HG02759 (cell line): ENCODE measurements around the gene CASTOR2.
"Not testable (repeated sequence)": the region's sequence is repeated elsewhere in the genome, so short reads cannot be mapped to it uniquely, and the experiment has no call there.

Experiments used
- ATAC-seq: cut with Tn5 transposase; IDR thresholded peaks from one replicate; pipeline ENCODE4 v1.9.1; 2021; ENCODE audit warnings: mild to moderate bottlenecking, moderate library complexity; ENCODE audit not compliant: unreplicated experiment

CASTOR2 gene

DNA sequence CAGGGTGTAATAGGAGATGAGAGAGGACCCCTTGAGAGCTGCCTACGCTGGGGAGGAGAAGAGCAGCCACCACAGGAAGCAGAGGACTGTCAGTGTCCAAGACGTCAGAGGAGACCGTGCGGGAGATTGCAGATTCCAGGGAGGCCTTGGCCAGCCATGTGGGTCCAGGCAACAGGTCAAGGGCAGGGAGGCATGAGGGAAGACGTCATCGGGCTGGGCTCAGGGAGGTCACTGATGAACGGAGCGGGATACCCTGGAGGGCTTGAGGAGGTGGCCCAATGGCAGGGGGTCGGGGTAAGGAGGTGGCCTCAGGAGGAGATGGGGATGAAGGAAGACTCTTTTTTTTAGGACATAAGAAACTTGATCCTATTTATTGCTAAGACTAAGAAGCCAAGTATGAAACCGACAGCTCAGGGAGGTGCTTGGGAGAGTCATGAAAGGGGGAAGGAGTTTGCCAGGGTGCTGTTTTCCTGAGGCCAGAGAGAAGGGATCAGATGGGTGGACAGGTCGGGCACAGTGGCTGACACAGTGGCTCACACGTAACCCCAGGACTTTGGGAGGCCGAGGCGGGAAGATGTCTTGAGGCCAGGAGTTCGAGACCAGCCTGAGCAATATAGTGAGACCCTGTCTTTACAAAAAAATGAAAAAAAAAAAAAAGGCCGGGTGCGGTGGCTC, 30.5 kb downstream of the CASTOR2 start:
- not testable (repeated sequence) for ATAC-seq

DNA sequence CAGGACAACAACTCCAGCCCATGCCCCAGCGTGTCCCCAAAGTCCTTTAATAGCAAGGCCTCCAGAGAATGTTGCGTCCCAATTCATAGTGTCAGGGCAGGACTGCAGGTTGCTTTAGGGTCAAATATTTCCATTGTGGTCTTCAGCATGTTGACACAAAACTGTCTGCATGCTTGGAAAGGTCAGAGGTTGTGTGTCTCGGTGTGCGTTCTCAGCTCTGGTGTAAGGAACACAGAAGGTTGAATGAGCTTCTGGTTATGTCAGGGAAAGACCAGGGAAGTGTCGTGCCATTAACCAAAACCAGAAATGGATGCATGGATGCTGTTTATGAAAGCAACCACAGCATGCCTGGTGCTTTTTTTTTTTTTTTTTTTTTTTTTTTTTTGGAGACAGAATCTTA, 31.9 kb downstream of the CASTOR2 start:
- ATAC-seq = not testable (repeated sequence)

DNA sequence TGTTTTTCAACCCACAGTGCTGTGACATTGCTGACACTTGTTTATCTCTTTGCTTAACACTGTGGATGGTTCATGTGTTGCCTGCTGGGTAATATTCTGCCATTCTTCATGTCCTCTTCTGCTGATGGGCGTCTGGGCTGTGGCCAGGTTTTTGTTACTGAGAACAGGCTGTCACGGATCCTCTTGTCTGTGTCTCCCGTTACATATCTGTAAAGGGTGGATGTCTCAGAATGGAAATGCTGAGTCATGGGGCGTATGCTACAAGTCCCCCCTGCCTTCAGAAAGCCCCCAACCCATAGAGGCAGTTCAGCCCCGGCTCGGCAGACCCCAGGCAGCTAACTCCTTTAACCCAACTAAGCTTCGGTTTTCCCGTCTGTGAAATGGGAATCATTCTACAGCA, 33.3 kb downstream of the CASTOR2 start:
- ATAC-seq = not testable (repeated sequence)

DNA sequence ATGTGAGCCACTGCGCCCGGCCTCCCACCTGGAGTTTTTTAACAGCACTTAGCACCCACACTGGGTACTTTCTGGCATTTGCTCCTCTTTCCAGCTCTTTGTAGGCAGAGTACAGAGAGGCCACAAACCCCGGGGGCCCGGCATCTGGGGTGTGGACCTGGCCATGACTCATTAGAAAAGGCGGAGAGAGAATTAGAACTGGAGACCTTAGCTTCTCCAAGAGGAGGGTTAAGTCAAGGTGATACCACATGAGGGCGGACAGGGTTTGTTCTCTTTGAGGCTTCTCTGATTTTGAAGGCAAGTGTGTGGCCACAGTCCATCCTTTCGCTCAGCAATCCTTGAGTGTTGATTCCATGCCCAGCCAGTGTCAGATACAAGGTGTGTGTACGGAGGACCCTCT, 36.9 kb downstream of the CASTOR2 start:
- not testable (repeated sequence) for ATAC-seq

DNA sequence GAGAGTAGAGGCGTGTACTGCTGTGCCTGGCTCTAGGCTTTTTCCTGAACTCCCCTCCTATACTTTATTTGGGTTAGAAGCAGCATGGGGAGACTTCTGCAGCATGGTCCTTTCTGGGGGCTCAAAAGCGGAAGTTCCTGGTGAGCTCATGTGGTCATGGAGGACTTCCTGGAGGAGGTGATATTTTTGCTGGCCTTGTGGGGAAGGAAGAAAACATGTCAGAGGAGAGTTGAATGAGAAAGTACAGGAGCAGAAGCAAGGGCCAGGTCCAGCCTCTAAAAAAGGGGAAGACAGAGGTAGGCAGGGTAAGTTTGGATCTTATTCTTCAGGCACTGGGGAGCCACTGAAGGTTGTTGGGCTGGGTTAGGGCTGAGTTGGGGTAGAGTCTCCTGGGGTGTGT, 45.5 kb downstream of the CASTOR2 start:
- ATAC-seq = no peak

DNA sequence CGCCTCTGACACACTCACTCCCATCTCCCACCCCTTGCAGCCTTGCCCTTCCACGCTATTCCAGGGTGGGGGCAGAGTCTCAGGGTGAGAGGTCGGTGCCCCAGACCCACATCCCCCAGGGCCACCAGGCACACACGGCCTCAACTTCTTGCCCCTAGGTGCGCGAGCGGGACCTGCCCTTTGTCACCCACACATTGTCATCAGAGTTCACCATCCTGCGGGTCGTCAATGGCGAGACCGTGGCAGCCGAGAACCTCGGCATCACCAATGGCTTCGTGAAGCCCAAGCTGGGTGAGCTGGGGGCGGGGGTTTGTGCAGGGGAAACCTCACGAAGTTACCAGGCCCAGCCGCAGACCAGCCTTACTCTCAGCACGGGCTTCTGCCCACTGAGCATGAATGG, 53.3 kb downstream of the CASTOR2 start:
- ATAC-seq = no peak

DNA sequence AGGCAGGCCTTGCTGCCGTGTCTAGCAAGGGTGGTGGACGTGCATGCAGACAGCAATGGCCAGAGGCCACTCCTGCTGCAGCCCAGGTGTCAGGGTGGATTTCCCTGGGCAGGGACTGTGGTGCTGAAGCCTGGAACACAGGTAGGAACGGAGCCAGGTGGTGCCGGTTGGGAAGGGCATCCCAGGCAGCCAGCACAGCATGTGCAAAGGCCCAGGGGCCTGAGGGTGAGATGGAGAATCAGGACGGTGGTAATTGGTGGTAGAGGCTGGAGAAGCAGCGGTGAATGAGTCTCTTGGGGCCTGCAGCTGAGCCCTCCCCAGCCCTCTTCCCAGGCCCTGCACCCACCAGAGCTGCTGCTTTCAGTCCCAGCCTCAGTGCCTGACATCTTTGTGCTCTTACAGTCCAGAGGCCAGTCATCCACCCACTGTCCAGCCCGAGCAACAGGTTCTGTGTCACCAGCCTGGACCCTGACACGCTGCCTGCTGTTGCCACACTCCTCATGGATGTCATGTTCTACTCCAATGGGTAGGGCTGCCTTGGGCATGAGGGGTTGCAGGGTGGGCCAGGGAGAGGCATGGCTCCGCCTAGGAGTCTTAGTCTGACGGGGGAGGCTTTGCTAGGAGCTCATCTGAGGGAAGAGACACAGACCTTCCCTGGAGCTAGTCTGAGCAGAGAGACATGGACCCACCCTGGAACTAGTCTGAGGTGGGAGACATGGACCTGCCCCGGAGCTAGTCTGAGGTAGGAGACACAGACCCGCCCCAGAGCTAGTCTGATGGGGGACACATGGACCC, 54.3 kb downstream of the CASTOR2 start:
- no peak for ATAC-seq

DNA sequence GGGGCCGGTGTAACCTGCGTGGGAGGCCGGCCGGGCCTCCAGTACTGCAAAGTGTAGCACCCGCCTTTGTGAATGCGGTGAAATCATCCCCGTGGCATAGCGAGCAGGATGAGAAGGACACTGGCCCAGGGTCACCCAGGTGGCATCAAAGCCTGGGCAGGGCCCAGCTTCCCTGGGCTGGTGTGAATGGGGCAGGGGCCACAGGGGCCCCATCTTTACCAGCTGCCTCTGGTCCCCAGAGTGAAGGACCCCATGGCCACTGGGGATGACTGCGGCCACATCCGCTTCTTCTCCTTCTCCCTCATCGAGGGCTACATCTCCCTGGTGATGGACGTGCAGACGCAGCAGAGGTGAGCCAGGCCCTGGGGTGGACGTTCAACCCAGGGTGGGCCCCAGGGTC, 55.3 kb downstream of the CASTOR2 start:
- no peak for ATAC-seq

DNA sequence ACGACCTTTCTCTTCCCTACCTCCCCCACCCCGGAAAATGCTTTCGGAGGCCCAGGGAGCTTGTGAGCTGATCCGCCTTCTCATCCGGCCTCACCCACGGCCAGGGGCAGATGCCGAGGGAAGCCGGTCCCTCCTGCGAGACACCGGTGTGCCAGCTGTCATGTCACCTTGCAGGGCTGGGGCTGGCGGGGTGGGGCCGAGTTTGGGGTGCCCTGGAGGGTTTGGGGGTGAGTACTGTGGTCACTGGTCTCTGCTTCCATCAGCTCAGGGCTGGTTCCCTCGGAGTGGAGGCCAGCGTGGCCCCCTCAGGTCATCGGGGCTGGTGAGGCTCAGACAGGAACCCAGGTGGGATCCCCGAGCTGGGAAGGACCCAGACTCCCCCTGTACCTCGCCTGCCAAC, 60.4 kb downstream of the CASTOR2 start:
- no peak for ATAC-seq

DNA sequence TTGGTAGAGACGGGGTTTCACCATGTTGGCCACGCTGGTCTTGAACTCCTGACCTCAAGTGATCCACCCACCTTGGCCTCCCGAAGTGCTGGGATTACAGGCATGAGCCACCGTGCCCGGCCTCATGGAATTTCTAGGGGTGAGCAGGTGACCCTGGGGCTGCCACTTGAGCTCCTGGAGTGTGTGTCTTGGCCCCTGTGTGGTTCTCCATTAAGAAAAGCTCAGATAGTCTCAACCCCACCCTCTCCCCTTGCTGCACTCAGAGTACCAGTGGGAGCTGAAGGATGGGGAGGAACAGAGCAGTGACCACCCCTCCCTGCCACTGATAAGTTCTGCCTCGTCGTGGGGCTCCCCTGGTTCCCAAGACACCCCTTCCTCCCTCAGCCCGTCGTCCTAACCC, 63.8 kb downstream of the CASTOR2 start:
- ATAC-seq = no peak

DNA sequence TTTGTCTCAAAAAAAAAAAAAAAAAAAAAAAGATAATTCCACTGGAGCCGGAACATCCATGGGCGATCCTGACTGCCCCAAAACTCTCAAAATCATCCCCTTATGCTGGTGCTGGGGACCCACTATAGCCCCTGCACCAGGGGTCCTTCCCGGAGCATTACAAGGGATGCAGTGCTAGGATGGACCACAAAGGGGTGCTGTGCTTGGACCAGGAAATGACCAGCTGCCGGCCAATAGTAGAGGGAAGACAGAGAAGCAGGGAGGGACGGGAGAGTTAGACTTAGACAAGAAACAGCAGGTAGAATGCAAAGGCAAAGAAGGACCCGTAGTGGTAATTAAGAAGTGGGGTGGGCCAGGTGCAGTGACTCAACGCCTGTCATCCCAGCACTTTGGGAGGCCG, 68.6 kb downstream of the CASTOR2 start:
- no peak for ATAC-seq

DNA sequence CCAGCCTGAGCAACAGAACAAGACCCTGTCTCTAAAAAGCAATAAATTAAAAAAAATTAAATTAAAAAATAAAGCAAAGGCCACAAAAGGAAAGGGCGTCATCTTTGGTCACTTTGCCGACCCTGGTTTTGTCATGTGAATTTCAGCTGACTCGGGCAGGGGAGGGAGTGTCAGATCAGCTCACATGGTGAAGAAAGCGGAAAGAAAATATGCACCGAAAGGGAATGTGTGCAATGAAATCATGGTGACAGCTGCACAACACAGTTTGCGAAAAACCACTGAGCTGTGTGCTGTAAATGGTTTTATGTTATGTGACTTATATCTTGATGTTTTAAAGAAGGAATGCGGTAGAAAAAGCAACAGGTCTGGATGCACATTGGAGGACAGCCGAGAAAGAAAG, 69.3 kb downstream of the CASTOR2 start:
- ATAC-seq = no peak

DNA sequence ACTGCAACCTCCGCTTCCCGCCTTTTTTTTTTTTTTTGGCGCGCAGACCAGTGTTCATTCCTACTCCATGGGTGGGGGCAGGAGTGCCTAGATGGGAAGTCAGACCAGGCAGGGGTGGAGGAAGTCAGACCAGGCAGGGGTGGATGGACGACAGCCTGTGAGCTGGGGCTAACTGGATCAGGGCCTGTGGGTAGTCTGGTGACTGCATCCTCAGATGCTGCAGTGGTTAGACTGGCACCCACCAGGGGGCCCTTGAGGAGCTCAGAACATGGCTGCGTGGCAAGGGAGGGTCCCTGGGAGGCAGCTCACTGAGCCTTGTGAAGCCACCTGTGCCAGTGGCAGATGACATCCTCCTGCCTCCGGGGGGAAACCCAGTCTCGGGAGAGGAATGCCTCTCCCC, 74.0 kb downstream of the CASTOR2 start:
- no peak for ATAC-seq

DNA sequence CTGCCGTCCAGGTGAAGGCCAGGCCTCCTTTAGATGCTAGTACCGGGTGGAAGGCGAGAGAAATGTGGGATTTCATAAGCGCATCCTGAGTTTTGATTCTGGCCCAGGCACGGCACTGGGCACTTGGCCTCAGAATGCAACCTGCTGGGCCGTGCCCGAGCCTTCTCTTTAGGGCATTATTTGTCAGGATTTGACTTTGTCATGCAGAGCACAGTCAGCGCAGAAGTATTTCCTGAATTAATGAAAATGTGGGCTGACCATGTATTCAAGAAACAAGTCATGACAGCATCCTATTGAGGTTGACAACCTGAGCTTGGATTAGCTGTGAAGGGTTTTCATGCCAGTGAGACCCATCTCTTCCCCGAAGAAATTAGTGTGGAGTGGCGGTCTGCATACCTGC, 74.7 kb downstream of the CASTOR2 start:
- no peak for ATAC-seq

DNA sequence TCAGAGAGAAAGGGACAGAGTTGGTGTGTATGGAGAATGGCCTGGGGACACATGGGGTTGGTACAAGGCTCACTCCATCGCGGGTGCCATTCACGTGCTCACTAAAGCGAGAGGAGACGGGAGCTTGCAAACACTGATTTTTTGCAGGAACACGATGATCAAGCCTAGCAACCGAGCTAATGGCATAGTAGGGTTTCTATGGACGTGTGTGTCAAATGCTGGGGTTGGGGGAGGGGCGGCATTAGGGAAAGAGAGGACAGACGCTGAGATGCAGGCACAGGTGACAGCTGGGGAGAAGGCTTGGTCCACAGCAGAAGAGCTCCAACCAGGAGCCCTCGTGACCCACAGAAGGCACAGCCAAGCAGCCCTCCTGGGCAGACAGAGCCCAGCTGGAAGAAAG, 75.2 kb downstream of the CASTOR2 start:
- no peak for ATAC-seq

DNA sequence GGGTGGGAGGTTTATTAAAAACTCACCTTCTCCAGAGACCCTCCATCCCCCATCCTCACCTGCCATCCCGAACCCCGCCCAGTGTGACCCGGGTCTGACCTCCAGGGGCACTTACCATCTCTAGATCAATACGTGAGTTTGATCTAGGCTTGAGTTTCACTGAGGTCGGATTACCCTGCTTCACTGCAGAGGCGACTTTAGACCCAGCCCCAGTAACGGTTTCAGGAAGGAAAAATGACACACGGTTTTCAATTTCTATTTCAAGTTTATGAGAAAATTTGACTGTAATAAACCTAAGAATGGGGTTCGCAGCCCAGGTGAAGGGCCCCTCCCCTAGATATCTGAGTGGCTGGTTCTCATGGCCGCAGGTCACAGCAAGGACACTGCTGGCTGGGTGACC, 76.0 kb downstream of the CASTOR2 start:
- no peak for ATAC-seq

DNA sequence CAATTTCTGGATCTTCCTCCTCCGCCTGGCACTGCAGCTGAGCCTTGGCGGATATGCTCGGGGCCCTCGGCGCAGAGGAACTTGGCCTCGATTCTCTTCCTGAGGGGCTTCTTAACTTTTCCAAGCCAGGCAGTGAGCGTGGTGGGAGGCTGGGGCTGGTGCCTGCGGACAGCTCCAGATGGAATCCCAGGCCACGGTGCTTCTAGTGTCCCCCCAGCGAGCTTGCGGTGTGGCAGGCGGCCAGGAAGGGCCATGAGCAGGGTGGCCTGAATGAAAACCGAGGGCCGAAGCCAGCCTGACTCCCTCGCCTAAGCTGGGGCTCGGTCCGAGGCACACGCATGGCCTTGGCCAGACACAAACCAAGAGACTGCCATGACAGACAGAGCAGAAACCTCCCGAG, 77.8 kb downstream of the CASTOR2 start:
- ATAC-seq = no peak

DNA sequence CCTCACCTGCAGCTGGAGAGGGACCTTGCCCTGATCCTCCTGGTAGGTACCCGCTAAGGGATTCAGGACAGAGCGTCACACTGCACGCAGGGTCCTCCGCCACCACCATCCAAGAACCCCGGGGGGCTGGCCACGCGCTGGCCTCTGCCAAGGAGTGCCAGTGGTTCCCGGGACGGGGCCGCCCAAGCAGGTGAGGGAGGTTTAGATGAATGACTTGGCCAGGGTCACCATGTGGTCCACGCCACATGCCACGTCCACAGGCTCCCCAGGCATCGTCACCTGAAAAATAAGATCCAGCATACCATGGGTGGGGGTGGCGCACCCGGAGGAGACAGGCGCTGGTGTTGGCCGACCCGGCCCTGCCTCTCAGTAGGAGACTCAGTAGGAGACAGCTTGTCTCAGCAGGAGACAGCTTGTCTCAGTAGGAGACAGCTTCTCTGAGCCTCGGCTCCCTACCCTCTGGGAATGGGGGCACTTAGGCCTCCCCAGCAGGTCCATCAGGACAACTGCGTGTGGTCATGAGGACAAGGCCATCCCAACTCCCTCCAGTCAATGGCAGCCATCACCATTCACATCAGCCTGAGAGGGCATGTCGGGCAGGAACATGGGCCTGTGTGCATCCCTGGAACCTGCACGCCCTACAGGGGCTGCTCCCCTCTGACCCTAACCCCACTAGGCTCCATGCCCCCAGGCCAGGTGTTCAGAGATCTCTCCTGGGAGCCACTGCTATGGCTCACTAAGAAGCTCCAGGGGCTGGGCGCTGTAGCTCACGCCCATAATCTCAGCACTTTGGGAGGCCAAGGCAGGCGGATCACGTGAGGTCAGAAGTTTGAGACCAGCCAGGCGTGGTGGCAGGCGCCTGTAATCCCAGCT, 78.6 kb downstream of the CASTOR2 start:
- no peak for ATAC-seq

DNA sequence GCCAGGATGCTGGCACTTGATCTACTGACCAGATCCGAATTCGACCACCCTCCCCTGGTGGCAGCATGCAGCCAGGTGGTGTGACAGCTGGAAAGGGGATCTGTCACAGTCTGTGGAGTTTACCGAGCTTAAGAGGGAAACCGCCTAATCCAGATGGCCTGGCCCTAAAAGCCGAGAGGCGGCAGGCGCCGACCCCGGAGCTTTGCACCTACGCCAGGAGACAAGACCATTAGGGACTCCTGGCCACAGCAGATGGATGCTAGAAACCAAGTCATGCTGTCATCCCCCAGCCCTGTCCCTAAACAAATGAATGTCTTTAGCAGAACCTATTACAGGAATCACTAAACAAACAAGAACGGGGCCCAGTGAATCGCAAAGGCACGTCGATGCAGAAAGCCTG, 81.4 kb downstream of the CASTOR2 start:
- no peak for ATAC-seq

DNA sequence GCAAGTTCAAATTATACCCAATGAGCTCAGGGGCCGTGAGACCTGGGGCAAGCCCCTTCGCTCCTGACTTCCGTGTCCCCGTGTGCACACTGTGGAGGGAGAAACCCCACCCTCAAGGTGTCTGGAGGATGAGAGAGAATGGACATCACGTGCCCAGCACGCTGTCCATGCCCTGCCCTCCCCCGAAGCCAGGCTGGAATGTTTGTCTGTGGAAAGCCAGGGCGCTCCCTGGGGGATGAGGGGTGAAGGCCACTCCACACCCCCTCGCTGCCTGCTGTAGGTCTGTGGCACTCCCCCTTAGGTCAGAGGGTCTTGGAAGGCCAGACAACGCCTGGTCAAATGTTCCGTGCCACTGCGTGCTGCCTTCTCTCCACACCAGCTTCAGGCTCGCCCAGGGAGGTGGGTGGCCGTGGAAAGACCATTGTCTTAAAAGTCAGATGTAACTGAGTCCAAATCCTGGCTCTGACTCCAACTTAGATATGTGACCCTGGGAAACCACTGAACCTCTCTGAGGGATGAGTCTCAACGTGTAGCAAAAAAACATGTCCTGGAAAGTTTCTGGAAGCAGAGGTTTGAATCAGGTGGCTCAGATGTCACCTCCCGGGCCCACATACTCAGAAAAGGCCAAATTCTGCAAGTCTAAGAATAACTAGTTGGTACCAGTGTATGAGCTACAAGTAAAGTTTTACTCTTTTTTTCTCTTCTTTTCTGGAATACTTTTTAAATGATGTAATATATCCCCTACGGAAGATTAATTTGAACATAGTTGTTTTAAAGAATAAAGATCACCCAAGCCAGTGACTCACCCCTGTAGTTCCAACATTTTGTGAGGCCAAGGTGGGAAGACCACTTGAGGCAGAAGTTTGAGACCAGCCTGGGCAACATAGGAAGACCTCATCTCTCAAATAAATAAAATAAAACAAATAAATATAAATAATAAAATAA, 84.2 kb downstream of the CASTOR2 start:
- ATAC-seq = no peak

DNA sequence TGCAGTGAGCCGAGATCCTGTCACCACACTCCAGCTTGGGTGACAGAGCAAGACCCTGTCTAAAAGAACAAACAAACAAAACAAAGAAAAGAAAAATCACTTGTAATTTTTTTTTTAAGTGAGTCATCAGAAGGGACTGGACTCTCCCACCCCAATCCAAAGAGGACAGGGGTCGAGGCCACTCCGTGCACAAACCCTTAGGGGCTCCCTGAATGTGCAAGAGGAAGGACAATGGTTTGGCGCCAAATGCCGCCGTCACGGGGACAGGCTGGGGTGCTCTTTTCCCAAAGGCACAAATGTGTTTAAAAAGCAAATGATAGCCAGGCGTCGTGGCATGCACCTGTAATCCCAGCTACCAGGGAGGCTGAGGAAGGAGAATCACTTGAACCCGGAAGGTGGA, 85.3 kb downstream of the CASTOR2 start:
- ATAC-seq = no peak
